Stimulated activated CD8-positive, alpha-beta memory T cell treated with anti-CD3 and anti-CD28 coated beads, Interleukin-7, amount 100 ng/mL, for 48 hours (primary cell): Measurements from ENCODE around the gene ZBED5.
A peak's percentile ranks its signal among the peaks of the same experiment; 100 is the strongest.
"Not testable (repeated sequence)": the region's sequence is repeated elsewhere in the genome, so short reads cannot be mapped to it uniquely, and the experiment has no call there.

Experiments used
- DNase-seq, 2 donors: peaks; one replicate each; pipeline ENCODE4 v3.0.0-alpha.2; 2020; ENCODE audit warnings: low read depth in 1 of 2; ENCODE audit errors: extremely low read depth in 1 of 2

The ZBED5 gene

DNA sequence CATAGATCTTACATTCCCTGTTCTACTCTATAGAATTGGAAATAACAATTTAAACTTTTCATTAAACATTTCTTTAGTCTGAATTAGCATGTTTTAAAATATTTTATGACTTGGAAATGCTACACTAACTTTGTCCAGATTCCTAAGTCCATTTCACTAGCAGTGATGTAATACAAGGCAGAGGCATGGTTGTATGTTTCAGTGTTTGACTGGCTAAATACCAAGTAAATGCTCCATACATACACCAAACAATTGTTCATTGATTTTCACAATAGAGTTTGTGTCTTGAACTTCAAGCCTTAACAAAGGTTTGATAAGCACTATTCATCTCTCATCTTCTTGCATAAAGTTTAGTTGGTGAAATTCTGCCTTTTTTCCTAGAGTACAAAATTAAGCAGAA, 13.5 kb downstream of the ZBED5 start:
- no peak for DNase-seq

DNA sequence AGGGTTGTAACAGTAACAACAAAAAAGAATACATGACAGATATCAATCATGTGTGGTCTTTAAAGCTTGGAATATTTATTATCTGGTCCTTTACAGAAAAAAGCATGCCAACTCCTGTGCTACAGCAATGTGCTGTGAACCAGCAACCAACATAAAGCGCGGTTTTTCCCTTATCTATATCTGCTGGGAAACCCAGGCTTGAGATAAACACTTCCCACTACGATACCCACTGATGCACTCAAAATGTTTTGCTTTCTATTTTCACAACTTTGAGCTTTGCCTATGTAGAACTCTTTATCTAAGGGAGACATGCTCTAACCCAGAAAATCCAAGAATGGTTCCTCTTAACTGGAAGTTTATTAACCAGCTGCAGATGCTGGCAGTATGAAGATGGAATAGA, 19.0 kb downstream of the ZBED5 start:
- DNase-seq: no peak

DNA sequence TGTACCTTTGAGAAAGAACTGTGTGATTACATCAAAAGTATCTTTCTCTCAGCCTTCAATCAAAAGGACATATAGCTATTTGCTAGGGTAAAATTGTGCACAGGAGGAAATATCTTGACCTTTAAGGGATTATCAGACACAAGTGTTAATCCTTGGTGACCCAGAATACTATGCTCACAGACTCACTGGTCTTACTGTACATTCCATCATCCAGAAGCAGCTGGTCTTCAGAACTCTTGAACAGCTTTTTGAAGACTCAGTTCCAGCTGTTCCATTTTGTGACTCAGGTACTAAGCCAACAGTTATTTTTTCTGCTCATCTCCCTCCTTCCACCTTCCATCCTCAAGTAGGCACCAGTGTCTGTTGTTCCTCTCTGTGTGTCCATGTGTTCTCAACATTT, 19.8 kb downstream of the ZBED5 start:
- DNase-seq: no peak

DNA sequence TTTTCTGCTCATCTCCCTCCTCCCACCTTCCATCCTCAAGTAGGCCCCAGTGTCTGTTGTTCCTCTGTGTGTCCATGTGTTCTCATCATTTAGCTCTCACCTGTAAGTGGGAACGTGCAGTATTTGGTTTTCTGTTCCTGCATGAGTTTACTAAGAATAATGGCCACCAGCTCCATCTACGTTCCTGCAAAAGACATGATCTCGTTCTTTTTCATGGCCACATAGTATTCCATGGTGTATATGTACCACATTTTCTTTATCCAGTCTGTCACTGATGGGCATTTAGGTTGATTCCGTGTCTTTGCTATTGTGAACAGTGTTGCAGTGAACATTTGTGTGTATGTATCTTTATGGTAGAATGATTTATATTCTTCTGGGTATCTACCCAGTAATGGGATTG, 21.0 kb downstream of the ZBED5 start:
- not testable (repeated sequence) for DNase-seq

DNA sequence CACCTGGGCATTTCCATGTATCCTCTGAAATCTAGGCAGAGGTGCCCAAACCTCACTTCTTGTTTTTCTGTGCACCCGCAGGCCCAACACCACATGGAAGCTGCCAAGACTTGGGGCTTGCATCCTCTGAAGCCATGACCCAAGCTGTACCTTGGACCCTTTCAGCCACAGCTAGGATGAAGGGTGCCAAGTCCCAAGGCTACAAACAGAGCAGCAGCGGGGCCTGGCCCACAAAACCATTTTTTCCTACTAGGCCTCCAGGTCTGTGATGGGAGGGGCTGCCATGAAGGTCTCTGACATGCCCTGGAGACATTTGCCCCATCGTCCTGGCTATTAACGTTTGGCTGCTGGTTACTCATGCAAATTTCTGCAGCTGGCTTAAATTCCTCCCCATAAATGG, 28.7 kb downstream of the ZBED5 start:
- no peak for DNase-seq

DNA sequence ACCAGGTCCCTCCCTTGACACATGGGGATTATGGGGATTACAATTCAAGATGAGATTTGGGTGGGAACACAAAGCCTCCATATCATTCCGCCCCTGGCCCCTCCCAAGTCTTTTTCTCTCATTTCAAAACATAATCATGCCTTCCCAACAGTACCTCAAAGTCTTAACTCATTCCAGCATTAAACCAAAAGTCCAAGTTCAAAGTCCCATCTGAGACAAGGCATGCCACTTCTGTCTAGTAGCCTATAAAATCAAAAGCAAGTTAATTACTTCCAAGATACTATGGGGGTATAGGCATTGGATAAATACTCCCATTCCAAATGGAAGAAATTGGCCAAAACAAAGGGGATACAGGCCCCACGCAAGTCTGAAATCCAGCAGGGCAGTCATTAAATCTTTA, 29.5 kb downstream of the ZBED5 start:
- no peak for DNase-seq

DNA sequence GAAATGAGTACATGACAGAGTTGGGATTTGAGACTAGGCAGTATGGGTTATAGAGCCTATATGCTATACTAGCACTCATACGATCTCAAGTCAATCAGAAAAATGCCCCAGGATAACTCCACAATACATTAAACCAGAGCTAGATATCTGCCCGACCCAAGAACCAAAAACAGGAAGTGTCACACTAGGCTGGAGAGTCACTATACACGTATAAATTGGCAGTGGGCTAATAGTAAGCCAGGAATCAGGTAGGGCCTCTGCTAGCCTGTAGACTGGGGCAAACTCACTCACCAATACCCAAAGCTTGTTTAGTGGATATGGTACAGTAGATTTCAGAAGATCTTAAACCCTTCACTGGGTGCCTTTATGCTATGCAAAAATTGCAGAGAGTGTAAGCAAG, 33.0 kb downstream of the ZBED5 start:
- no peak for DNase-seq

DNA sequence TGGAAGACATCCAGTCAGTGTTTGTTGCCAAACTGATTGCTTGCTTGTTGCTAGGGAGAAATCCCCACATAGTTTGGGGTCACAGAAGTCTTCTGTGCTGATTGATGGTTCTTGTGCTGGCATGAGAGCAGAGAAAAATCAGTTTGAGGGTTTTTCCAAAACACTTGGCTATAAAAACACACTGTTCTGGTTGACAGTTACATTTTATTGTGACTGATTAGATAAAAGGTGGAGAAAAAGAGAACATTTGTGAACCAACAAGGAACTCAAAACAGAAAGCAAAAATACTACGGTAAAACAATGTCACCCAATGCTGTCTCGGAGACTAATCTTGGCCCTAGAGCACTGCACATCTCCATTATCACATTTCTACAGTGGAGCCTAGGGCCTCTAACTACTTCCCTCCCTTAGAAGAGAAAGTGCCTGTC, 34.7 kb downstream of the ZBED5 start:
- DNase-seq: no peak

DNA sequence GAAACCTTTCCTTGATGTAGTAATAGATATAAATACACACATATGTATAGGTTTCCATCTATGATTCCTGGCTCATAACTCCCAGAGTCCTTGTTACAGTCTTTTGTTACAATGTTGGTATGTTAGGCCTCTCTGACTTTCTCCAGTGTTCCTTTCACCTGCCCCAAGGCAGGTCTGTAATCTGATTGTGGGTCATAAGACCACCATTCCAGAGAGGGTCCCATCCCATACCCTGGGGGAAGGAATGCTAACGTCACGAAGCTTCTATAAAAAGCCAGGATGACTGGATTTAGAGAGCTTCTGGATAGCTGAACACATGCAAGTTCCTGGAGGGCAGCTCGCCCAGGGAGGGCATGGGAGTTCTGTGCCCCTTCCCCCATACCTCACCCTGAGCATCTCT, 35.4 kb downstream of the ZBED5 start:
- DNase-seq: not testable (repeated sequence)

DNA sequence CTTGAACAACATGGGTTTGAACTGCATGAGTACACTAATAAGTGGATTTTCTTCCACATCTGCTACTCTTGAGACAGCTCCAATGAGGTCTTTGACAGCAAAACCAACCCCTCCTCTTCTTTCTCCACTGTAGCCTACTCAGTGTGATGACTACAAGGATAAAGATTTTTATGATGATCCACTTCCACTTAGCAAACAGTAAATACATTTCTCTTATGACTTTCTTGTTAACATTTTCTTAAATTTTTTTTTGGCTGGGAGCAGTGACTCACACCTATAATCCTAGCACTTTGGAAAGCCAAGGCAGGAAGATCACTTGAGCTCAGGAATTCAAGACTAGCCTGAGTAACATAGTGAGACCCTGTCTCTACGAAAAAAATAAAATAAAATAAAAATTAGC, 39.3 kb downstream of the ZBED5 start:
- DNase-seq: no peak

DNA sequence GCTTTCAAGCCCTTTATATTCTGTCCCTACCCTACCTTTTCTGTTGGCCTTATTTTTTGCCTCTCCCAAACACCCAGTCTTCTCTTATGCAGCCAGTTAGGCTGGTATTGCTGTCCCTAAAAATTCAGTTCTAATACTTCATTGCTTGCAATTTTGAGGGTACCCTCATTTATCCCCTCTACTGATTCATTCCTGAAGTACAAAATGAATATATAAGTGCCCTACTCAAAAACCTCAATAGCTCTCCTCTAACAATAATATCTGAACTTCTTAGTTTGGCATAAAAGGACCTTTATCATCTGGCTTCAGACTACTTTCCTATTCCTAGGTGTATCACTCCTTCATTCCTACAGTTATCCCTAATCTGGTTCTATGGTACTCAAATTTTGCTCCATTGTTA, 43.9 kb downstream of the ZBED5 start:
- no peak for DNase-seq

DNA sequence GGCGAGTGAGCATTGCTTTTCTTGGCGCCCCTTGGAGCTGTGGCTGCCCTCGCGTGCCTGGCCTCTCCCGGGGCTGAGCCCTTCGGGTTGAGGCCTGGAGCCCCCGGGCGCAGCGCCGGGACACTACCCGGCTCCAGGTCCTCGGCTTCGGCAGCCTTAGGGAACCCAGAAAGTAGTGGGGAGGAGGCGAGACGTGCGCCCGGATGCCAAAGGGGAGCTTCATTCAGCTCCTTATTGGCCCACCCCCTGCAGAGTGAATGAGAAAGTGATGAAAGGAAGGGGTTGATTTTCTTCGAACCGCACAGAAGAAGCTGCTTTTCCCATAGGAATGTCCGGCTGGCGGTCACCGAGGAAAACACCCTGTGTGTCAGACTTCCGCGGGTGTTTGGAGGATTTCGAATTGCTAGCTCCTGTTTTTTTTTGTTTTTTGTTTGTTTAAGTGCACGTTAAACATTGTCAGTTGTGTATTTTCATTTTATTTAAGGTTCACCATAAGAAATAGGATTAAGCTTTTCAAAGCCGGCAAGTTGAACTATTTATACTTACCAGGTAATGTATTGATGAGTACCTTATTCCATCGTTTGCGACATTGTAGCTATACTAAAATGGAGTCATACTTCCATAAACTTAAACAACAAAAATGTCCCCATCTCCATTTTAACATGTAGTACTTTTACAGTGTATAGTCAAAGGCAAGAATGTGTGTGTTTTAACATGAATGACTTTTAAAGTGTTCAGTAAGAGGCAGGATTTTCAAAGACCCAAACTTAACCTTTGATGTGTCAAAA, 48.3 kb downstream of the ZBED5 start:
- DNase-seq: peak in 1 of 2 donors; percentile 25

DNA sequence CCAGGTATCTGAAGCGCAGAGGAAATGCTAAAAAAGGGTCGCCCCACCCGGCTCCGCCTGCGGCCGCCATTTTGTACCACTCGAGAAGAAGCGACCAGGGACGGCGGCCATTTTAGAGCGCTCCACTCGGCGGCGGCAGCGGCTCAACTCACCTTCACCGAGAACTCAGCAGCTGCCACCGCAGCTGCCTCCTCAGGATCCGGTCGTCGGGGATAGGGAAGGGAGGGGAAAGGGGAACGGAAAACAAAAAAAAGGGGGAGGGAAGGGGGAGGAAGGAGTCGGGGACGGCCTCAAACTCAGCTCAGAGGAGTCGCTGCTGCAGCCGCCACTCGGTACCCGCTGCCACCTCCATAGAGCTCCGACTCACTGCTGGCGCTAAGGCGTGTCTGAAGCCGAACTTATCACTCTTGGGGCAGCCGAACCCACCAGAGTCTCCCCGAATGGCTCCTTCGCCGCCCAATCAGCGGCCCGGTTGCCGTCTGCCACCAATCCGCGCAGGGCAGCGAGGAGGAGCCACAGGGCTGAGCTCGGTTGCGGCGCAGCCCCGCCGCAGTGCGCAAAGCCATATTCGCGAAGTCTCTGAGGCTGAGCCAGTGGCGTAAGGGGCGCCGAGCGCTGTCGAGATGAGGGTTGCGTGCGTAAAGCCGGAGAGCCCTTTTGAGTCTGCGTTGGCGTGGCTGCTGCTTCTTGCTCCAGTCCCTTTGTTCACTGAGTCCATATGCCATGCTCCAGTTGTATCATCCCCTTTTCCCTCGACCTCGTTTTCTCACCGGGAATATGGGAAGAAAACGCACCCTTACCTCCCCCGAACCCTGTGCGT, 49.1 kb downstream of the ZBED5 start, which contains the start of gene EIF4G2:
Gene EIF4G2, minus strand, starts transcription at position 374 of the 820 bp plus-strand sequence.
- DNase-seq: peak; percentile 96 to 97

DNA sequence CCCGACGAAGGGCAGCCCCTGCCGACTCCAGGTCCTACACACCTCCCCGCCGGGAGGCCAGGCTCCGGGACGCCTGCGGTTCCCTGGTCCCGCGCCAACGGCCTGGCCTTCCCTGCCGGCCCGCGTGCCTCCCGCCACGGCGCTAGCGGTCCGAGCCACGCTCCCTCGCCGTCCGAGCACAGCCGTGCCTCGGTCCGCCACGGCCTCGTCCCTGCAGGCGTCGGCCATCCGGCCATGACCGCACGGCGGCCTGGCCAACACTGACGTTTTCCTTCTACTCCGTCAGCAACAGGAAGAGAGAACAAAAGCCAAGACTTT, 49.7 kb downstream of the ZBED5 start:
- DNase-seq: no peak

DNA sequence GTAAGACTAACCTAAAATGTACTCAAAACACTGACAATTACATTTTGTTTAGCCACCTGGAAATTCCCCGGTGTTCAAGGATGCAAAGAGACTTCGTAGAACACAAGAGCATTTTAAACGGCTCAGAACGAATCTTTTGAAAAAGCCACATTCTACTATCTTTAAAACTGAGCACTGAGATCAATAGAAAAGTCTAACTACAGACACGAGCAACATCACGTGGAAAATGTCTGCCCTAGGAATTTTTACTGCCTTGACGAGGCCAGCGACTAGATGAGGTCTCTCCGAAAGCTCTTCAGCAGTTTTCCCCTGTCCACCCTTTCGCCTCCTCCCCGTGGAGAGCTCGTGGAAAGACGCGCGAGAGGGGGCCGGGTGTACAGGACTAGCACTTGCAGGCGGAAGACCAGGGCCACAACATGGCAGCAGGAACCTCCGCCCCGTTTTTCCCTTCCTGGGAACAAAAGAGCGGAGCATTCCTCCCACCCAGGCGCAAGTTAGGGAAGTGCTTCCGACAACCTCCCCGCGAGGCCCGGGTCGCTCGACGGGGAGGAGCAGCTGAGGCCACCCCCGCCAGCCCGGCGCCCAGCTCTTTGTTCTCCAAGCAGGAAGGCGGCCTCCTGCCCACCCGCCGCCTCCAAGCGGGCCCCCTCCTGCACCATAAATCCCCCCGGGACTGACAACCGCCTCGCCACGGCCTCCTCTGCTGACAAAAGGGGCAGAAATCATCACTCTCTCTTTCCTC, 50.2 kb downstream of the ZBED5 start:
- no peak for DNase-seq

DNA sequence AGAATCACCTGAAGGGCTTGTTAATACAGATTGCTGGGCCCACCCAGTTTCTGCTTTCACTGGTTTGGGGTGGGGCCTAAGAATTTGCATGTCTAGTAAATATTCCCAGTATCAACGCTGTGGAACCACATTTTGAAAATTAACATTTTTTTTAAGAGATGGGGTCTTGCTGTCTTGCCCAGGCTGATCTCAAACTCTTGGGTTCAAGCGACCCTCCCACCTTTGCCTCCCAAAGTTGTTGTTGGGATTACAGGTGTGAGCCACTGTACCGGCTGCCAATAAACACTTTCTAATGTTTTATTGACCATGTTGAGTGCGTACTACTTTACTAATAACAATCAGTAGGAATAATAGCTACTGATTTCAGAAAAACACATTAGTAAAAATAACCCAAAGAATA, 51.6 kb downstream of the ZBED5 start:
- no peak for DNase-seq

DNA sequence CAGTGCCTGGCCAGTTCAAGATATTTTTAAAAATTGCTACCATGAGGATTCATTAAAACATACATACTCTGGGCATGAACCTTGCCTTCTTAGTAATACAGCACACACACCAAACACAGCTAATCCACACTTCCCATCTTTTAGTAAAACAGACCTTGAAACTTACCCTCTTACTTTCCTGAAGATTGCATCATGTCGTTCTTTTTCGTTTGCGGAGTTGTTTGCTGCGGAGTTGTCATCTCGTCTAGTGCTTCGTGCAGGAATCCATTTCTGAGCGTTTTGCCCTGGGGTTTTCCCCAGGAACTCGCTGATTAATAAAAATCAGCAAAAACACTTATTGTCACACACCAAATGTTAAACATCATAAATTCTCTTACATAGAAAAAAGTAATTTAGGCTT, 52.1 kb downstream of the ZBED5 start:
- DNase-seq: no peak

DNA sequence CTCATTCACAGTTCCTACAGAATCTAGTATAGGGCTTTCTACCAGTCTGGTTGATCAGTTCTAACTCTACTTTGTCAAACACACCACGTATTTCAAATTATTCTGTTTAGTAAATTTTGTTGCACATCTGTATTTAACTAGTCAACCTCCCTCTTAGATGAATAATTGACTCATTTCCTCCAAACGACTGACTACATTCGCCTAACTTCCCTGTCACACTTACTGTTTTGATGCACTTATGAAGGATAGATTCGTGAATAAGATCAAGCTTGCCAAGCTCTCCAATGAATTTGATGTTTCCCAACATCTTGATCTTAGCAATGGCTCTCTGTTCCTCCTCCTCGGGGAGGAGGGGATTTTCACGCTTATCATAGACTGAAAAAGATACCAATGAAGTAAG, 54.2 kb downstream of the ZBED5 start:
- no peak for DNase-seq
